Measurements from ENCODE around the gene MGRN1. TPM values are rescaled to one million over a fixed set of nuclear protein-coding genes. Genes with fewer than 3 reads are reported as not detected.

Gene MGRN1
- total RNA-seq, 3 donors from 2014 or later (not counting 1 experiment from before 2014, with no cell fraction given): 102 to 106 (median 105) TPM

DNA sequence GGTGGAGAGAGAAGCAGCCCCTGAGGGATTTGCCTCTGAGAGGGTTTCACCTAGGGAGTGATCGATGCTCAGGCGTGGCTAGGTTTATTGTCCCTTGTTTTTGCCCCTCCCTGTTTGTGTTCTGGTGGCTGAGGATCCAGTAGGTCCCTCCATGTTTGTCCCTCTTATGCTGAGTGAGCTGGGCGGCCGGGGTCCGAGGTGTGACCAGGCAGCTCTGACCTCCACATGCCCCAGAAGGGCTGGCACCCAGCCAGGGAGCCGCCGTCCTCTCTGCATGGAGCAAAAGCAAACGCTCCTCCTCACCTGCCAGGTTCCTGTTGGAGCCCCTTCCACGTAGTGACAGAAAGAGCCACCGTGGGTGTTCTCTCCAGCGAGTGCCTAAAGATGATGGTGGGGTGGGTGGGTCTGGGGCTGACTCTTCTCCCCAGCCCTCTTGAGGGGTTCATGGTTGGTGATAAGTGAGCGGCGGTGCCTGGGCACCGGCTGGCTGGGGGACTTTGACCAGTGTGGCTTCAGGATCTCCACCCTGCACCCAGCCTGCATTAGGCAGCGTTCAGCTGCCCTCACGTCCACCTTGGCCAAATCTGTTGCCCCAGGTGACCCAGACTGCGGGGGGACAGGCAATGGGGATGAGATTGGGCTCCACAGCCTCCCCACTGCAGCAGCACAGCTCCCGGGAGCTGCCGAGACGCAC is 54.7 kb downstream of the MGRN1 start:
- H3K27me3 ChIP-seq (ENCODE audit: control insufficient read depth, insufficient read depth, low read length): no peaks in the 10 kb centered on the region
- no peak overlapping the region for H3K27ac ChIP-seq (ENCODE audit: low read length)
- Mint-ChIP-seq H3K36me3 (no peaks in the 10 kb centered on the region), H3K4me3 (no peak overlapping the region), H3K27me3 (ENCODE audit: low read depth in 2 of 2) (no peaks in the 10 kb centered on the region), H3K9me3 (no peaks in the 10 kb centered on the region), H3K27ac (peak overlapping the region; percentile 19 to 39), H3K4me1 (peaks cover 18 to 33% of the 10 kb centered on the region in 2 donors)
- no peaks in the 10 kb centered on the region for H3K9me3 ChIP-seq (ENCODE audit: control insufficient read depth, insufficient read depth, low read length)
- peaks cover 34% of the 10 kb centered on the region for H3K4me1 ChIP-seq (ENCODE audit: control insufficient read depth, insufficient read depth, low read length)
- H3K4me3 ChIP-seq (ENCODE audit: low read length): no peak overlapping the region
- H3K36me3 ChIP-seq (ENCODE audit: control insufficient read depth, insufficient read depth, low read length): peaks cover 34% of the 10 kb centered on the region
- ATAC-seq: no peak
- no peak for DNase-seq
- 92% methylated on average over 19 of the region's 20 CpGs for WGBS (ENCODE audit: insufficient coverage)
- intact Hi-C loops (cut with micrococcal nuclease): no loop called here
- TF ChIP-seq, protein P1, sequence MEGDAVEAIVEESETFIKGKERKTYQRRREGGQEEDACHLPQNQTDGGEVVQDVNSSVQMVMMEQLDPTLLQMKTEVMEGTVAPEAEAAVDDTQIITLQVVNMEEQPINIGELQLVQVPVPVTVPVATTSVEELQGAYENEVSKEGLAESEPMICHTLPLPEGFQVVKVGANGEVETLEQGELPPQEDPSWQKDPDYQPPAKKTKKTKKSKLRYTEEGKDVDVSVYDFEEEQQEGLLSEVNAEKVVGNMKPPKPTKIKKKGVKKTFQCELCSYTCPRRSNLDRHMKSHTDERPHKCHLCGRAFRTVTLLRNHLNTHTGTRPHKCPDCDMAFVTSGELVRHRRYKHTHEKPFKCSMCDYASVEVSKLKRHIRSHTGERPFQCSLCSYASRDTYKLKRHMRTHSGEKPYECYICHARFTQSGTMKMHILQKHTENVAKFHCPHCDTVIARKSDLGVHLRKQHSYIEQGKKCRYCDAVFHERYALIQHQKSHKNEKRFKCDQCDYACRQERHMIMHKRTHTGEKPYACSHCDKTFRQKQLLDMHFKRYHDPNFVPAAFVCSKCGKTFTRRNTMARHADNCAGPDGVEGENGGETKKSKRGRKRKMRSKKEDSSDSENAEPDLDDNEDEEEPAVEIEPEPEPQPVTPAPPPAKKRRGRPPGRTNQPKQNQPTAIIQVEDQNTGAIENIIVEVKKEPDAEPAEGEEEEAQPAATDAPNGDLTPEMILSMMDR (IDR thresholded peaks at IDR 0.05): no peak

DNA sequence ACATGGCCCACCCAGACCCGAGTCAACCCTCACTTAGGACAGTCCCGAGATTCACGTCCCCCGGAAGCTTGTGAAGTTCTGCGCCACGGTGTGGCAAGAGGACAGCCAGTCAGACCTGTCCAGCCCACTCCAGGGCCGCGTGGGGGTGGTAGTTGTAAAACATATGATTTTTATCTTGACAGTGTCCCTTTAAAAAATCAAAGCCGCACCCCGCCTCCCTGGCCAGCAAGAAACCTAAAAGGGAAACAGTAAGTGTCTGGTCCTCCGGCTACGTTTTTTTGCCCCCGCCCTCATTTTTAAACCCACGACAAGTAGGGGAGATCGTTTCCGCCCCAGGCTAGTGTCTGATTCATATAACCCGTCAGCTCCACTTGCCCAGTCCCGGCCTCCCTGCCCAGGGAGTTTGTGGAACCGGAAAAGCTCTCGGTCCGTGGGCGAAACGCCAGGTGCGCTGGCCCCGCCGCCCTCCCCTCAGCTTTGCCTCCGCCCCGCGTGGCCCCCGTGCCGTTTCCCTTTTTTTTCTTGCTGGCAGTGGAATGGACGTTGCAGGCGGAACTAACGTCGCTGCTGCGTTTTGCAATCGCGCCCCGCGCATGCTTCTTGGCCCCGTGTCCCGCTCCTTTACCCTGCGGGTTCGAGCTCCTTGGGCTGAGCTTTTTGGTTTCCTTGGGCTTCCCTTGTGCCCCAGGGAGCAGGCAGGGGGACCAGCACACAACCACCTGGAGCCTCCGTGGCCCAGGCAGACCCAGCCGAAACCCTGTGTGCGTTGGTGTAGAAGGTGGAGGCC is 55.4 kb downstream of the MGRN1 start:
- Mint-ChIP-seq H3K27me3 (ENCODE audit: low read depth in 2 of 2) (no peaks in the 10 kb centered on the region), H3K27ac (no peak overlapping the region), H3K4me1 (peaks cover 18 to 33% of the 10 kb centered on the region in 2 donors), H3K4me3 (no peak overlapping the region), H3K36me3 (no peaks in the 10 kb centered on the region), H3K9me3 (no peaks in the 10 kb centered on the region)
- intact Hi-C loops (cut with micrococcal nuclease): no loop called here
- Histone ChIP-seq H3K4me3 (ENCODE audit: low read length) (no peak overlapping the region), H3K27me3 (ENCODE audit: control insufficient read depth, insufficient read depth, low read length) (no peaks in the 10 kb centered on the region), H3K36me3 (ENCODE audit: control insufficient read depth, insufficient read depth, low read length) (peaks cover 40% of the 10 kb centered on the region), H3K4me1 (ENCODE audit: control insufficient read depth, insufficient read depth, low read length) (peaks cover 33% of the 10 kb centered on the region), H3K27ac (ENCODE audit: low read length) (peak overlapping the region; percentile 47), H3K9me3 (ENCODE audit: control insufficient read depth, insufficient read depth, low read length) (no peaks in the 10 kb centered on the region)
- whole genome bisulfite sequencing (ENCODE audit: insufficient coverage): 86% methylated on average over 47 of the region's 47 CpGs
- DNase-seq: no peak
- TF ChIP-seq, protein P1 (IDR thresholded peaks at IDR 0.05): no peak
- ATAC-seq: peak in 2 of 3 donors; percentile 21 to 52

DNA sequence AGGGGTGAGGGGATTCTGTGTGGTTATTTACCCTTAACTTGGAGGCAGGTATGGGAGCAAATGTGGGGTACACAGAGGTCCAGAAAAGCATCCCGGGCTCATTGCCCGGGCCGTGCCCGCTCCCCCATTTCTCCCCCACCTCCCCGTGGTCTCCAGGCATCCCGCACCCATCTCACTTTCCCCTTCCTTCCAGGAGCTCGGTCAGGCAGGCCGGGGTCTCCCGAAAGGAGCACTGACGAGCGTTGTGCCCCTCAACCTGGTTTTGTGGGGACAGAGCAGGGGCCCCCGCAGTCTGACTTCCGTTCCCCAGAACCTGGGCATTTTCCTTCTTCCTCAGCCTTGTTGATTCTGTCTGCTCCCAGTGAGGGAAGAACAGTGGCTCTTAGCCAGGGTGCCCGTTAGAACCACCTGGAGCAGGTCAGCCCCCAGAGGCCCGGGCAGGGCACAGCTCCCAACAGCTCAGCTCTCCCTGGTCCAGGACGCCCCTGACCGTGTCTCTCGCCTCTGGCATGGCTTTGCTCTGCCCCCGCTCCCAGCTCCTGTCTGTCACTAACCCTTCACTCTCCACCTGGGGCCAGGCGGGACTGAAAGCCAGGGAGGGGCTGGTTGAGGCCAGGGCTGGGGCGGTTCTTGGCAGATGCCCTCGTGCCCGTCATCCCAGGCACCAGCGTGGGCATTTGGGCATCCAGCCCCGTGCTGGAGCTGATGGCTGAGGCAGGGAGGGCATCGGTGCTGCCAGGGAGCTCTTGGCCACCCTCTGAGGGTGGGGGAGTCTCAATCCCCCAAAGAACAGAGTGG is 56.2 kb downstream of the MGRN1 start:
- H3K4me3 ChIP-seq (ENCODE audit: low read length): no peak overlapping the region
- WGBS (ENCODE audit: insufficient coverage): 94% methylated on average over 26 of the region's 26 CpGs
- intact Hi-C loops (cut with micrococcal nuclease): no loop called here
- H3K27ac ChIP-seq (ENCODE audit: low read length): peak overlapping the region; percentile 47
- TF ChIP-seq, protein P1 (IDR thresholded peaks at IDR 0.05): no peak
- H3K9me3 ChIP-seq (ENCODE audit: control insufficient read depth, insufficient read depth, low read length): no peaks in the 10 kb centered on the region
- H3K4me1 ChIP-seq (ENCODE audit: control insufficient read depth, insufficient read depth, low read length): peaks cover 24% of the 10 kb centered on the region
- peaks cover 42% of the 10 kb centered on the region for H3K36me3 ChIP-seq (ENCODE audit: control insufficient read depth, insufficient read depth, low read length)
- no peaks in the 10 kb centered on the region for H3K27me3 ChIP-seq (ENCODE audit: control insufficient read depth, insufficient read depth, low read length)
- Mint-ChIP-seq H3K27me3 (ENCODE audit: low read depth in 2 of 2) (no peaks in the 10 kb centered on the region), H3K9me3 (no peaks in the 10 kb centered on the region), H3K36me3 (no peaks in the 10 kb centered on the region), H3K4me3 (no peak overlapping the region), H3K27ac (peak overlapping the region; percentile 29 to 65), H3K4me1 (peaks cover 12 to 26% of the 10 kb centered on the region in 2 donors)
- ATAC-seq (no peak), DNase-seq (no peak)
